ENCODE results near the gene FREM3. TPM values are rescaled to one million over a fixed set of nuclear protein-coding genes. Genes with fewer than 3 reads are reported as not detected.
"Not testable (repeated sequence)": the region's sequence is repeated elsewhere in the genome, so short reads cannot be mapped to it uniquely, and the experiment has no call there.

FREM3 gene
- total RNA-seq, 2 experiments from 2014 or later: not detected

- Mint-ChIP-seq H3K36me3 (ENCODE audit: low read depth) (peaks cover 44% of the 10 kb centered on the region), H3K27ac (peak overlapping the region; percentile 13), H3K4me1 (ENCODE audit: low read depth) (peaks cover 6% of the 10 kb centered on the region), H3K27me3 (no peaks in the 10 kb centered on the region), H3K9me3 (no peaks in the 10 kb centered on the region), H3K4me3 (no peak overlapping the region)
- peak; percentile 5 for TF ChIP-seq CTCF (IDR thresholded peaks at IDR 0.05)
- DNase-seq: no peak
- ATAC-seq: no peak
- ChIA-PET POLR2A (no interaction called here), CTCF (interaction anchor here (0.8 to 1.5 kb wide), 5 partner anchors 9 to 28 kb away, joined by 3 to 6 read pairs (median 4); no protein-coding TSS in a partner anchor)
- intact Hi-C loops (cut with micrococcal nuclease): no loop called here
These were observed 168.5 kb downstream of the FREM3 start for GRCh38 chr4:143531788-143532491.

GRCh38 chr4:143531380-143531779 is 169.1 kb downstream of the FREM3 start:
- CTCF ChIA-PET: interaction anchor here (0.8 to 1.5 kb wide), 5 partner anchors 9 to 29 kb away, joined by 3 to 6 read pairs (median 4); no protein-coding TSS in a partner anchor
- ATAC-seq (no peak), DNase-seq (no peak)
- Mint-ChIP-seq H3K4me3 (no peak overlapping the region), H3K27ac (peak overlapping the region; percentile 13), H3K4me1 (ENCODE audit: low read depth) (peaks cover 6% of the 10 kb centered on the region), H3K36me3 (ENCODE audit: low read depth) (peaks cover 44% of the 10 kb centered on the region), H3K27me3 (no peaks in the 10 kb centered on the region), H3K9me3 (no peaks in the 10 kb centered on the region)
- intact Hi-C loops (cut with micrococcal nuclease): no loop called here
- POLR2A ChIA-PET: no interaction called here
- TF ChIP-seq CTCF (IDR thresholded peaks at IDR 0.05): peak; percentile 40

- CTCF ChIA-PET; intact Hi-C loops (cut with micrococcal nuclease); ATAC-seq; H3K4me3 Mint-ChIP-seq; DNase-seq; H3K27me3 Mint-ChIP-seq; H3K9me3 Mint-ChIP-seq: not testable (repeated sequence)
- Mint-ChIP-seq H3K4me1 (ENCODE audit: low read depth) (peaks cover 19% of the 10 kb centered on the region), H3K36me3 (ENCODE audit: low read depth) (peaks cover 47% of the 10 kb centered on the region), H3K27ac (peak overlapping the region; percentile 27)
- POLR2A ChIA-PET: interaction anchor here (1.1 kb wide), 1 partner anchor 14 kb away, joined by 3 read pairs; no protein-coding TSS in a partner anchor
These were observed 172.4 kb downstream of the FREM3 start for GRCh38 chr4:143528046-143528445.

Other genes starting within 250 kb of the FREM3 start
- 10 to 100 TPM; 61.2 to 62.1 TPM for gene SMARCA5, start 187.0 kb downstream of the FREM3 start, total RNA-seq
- gene GYPE, start 204.9 kb upstream of the FREM3 start, total RNA-seq: under 1 TPM; 0.36 to 0.77 TPM

All from activated CD8-positive, alpha-beta T cell treated with anti-CD3 and anti-CD28 coated beads for 36 hours (primary cell).